Smooth muscle cell of the brain vasculature (primary cell): ENCODE data around the gene CABYR.

Source experiments
- DNase-seq: peaks from one replicate; pipeline ENCODE4 v3.0.0-alpha.2; 2012; ENCODE audit warnings: low read depth, low spot score

The CABYR gene

DNA sequence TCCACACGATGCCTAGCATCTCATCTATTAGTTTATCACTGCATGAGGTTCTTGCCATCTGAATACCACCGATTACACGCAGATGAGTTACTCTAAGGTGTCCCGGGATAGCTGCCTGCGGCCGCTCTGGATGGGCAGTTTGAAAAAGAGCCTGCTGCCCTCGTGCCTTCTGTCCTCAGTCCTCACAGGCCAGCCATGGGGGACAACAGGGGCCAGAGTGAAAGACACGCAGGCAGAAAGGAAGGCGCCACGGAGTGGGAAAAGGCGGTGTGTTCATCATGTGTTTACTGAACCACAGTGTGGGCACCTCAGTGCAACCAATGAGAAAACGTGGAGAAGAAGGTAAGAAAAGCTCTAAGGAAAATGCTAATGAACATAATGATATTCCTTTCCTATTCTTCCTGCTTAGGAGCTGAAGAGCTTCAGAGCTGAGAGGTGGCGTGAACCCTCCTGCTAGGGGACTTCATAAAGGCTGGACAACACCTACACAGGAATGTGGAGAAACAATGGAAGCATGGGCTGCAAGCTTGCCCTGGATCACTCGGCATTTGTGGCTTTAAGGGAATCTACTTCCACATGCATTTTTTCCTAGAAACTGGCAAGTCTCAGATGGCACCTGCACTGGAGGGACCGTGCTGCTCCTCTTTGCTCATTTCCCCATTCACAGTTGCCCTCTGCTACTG is 50.9 kb downstream of the CABYR start:
- DNase-seq = no peak

DNA sequence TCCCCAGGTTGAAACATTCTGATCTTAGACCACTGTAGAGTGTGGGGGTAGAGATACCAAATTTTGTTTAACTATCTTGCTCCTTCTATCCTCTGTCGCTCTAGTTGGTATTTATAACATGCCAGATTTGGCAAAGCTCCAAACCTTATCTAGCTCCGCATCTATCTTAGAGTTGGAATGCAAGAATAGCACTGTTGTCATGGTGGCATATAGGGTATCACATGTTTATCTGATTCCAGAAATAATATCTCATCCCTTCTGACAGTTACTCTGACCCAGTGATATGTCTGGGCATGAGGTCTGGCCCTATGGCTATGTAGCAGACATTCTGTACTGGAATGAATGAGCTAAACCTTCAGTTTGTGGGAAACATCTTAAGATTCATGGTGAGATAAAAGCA is 51.7 kb downstream of the CABYR start:
- no peak for DNase-seq

DNA sequence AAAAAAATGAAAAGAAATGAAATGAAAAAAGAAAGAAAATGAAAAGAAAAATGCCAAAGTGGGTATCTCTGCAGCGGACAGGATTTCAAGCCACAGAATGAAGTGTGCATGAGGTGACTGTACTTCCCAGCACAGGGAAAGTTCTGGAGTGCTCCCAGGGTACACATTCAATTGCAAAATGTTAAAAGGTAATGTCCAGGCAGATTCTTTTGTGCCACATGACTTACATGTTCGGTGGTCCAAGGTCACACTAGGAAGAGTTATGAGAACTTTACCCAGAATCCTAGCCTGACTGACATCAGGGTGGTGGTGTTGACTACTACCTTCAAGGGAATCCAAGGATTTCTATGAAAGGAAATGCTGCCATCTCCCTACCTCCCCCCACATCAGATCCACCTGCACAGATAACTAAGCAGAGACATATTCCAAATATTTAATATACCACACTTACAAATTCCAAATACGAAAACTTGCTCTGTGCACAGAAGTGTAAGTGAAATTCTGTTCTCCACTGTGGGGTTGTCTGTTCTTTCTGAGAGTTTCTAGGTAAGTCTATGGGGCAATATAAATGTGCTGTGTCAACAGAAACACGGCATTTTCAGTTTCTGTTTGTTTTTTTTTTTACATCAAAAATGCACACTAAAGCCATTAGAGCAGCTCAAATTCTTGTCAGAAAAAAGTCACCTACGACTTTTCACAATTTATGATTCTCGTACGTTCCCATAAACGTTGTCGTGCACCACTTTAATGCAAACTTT is 56.6 kb downstream of the CABYR start:
- DNase-seq = no peak

DNA sequence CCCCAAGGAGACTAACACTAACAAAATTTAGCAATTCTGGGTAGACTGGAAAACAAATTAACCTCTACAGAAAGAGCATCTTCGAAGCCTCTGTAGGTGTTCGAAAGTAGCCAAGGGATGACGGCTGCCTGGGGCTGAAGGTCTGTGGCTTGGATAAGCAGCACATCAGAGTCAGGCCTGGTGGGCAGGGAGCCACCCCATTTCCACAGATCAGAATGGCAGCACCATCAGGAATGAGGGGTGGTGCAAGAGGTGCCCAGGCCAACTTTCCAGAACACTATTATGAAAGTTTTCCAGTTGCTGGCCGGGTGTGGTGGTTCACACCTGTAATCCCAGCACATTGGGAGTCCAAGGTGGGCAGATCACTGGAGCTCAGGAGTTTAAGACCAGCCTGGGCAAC is 57.9 kb downstream of the CABYR start:
- DNase-seq = no peak

DNA sequence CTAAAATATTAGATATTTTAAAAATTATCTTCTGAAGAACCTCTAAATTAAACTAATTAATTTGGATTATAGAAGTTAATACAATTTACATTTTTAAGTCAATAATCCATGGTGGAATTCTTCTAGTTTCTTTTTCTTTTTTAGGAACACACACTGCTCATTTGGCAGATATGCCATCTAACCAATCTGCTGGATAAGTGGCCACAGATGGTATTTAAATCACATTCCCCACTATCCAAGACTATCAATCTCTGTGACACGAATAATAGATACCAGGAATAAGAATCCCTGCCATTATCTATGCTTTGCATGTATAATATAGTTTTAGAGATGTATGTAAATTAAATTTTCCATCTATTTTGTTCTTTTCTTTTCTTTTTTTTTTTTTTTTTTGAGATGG is 58.5 kb downstream of the CABYR start:
- no peak for DNase-seq

DNA sequence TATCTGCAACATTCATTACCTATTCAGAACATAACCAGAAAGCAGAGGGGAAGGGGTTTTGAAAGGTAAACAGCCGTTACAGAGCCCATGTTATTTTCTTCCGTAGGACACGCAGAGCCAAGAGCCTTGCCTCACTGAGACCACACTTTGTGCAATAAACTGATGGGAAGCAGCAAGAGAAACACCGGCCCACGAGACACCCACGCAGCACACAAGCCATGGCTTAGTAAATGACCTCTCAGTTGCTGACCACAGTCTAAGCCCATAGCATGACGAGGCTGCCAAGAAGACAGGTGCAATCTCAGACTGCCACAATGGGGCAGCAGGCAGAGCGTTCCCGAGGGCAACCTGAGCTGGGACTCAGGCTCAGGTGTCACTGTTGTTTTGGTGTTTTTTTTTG is 59.6 kb downstream of the CABYR start:
- no peak for DNase-seq

DNA sequence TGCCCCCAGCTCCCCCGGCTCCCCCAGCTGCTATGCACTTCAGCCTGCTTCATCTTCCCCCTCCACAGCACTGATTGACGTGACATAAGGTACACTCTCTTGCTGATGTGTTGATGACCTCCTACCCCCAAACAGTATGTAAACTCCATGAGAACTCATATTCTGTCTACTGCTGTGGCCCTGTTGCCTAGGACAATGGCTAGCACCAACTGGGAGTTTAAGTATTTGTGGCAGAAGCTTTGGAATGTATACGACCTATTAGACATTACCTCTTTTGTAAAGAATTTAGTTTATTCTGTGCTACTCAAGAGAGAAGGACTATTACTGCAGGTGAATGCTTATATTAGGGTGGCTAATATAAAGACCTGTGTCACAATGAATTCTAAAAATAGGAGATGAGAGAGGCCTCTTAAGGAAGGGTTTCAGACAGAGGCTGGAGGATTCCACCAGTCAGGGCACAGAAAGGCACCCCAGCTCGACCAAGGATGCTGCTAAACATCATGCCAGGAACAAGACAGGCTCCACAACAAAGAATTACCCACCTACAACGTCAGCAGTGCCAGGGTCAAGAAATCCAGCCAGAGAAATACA is 60.6 kb downstream of the CABYR start:
- DNase-seq = no peak

DNA sequence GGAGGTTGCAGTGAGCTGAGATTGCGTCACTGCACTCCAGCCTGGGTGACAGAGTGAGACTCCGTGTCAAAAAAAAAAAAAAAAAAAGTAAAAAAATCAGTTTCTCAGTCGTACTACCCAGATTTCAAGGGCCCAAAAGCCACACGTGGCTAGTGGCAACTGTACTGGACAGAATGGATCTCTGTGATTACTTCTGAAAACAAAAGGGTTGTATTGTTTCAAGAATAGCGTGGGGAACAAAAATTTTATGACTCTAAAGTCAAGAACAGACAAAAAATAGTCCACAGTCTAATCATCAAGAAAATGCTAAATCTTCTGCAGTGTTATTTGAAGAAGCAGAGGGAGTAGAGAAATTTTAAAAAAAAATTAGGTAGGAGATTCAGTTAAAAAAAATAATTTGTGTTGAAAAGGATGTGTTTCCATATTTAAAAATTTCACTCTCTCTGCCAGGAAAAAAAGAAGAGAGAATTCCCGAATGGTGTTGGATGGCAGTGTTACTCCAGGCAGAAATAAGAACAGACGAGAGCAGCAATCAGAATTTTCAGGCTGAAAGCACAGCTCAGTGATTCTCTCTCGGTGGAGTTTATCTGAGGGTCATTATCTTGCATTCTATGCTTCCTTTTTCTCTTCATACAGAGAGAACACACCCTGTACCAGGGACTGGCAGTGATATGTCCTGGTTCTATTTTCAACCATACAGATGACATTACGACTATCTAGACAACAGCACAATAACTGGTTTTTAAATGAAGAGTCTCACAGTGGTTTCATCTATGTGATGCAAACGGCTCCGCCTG is 61.8 kb downstream of the CABYR start:
- DNase-seq = no peak

DNA sequence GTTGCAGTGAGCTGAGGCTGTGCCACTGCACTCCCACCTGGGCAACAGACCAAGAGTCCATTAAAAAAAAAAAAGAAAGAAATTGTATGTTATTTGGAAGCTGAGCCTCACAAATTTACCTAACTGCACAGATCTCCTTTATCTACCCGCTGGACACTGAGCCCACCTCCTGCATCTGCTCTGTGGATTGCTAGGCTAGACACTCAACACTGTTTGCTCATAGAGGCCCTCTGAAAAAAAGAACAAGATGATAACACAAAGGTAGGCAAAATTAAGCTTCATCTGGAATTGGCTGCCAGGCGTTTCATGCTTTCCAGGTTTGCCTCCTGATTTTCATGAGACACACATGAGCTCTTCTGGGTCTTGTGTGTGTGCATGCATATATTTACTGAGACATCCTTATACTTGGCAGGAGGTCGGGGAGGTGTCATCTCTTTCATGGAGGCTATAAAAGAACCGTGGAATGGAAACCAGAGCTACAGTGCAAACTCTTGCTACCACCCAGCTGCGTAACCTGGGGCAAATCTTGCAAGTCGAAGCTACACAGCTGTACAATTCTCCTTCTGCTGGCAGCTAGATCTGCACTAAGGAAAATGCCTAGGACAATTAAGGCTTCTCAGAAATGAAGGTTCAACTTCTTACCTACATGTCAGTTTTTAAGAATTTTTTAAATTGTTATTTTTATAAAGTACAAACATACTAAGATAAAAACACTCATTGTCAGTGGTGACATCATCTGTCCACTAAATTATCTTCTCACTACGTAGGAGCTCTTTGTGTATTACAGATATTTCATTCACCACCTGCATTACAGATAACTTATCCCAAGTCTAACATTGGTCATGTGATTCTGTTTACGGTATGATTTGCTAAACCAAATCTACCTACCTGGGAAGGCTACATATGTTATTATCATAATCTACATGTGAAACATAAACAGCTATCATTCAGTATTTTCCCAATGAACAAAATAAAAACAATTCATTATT is 63.1 kb downstream of the CABYR start:
- no peak for DNase-seq

DNA sequence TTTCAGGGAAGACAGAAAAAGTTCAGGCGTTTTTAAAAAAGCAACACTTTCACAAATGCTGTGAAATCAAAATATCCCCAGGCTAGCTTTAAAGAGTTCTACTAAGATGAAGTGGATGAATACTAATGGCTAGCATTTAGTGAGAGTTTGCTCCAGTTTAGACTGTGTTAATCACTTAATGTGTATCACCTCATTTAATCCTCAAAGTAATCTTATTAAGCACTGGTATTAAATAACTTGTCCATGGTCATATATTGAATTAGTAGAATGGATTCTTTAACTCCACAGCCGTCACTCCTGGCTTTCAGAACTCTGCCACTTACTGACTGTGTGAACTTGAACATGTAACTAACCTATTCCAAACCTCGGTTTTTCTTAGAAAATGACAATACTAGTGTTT is 66.0 kb downstream of the CABYR start:
- no peak for DNase-seq

DNA sequence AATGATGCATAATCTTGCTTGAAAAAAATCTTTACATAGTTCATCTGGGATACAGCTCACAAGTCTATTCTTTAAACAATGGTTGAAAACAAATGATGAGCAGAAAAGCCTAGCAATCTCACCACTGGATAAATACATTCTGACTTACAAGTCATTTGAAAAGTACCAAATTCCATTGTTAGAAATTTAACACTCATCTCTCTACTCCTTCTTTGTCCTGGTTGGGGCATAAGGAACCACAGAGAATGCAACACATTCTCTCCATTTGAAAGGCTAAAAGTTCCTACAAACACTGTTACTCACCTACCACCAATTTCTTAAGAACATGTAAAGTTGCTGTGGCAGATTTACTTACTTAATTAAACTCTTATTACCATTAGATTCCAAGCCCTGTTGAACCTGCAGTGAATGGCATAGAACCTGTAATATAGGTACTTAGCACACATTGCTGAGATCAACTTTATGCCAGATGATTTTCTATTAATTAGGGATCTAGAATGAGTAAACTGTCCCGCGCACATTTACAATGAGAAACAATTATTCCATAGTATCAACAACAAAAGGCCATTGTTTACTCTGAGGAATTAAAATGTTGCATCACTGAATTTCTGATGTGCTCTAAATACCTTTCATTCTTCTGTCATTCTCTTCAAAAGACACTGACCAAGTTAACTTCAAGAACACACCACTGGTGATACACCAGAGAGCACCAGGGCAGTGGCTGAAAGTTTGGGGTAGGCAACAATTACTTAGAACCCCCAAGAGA is 69.6 kb downstream of the CABYR start:
- DNase-seq = no peak

DNA sequence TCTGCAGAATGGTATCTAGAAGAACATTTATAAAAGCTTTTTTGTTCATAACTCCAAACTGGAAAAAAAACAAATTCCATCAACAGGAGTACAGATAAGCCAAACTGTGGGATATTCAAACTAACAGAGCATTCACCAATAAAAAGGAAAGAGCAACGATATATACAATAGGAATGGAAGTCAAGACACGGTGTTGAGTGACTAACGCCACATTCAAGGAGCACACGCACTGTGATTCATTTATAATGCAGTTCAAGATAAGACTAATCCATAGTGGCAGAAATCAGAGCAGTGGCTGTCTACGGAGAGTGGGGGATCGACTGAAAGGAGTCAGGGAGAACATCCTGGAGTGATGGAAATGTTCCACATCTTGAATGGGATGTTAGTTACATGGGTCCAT is 70.7 kb downstream of the CABYR start:
- no peak for DNase-seq
